ENCODE results near the gene HDAC5. TPM values are rescaled to one million over a fixed set of nuclear protein-coding genes. Genes with fewer than 3 reads are reported as not detected.
"Not testable (repeated sequence)": the region's sequence is repeated elsewhere in the genome, so short reads cannot be mapped to it uniquely, and the experiment has no call there.

The HDAC5 gene
- total RNA-seq (2014; rRNA removed; shearing (Covaris generic)): 24.0 and 33.1 TPM in 2 replicates

GRCh38 chr17:44123356-44124117 lies at the start of gene HDAC5:
HDAC5 (minus strand) TSS chr17:44123641; CDS start chr17:44117515, 6,126 bp downstream.
- peak; percentile 94 for DNase-seq (ENCODE audit: low read depth)

GRCh38 chr17:44171931-44172455 lies 48.6 kb upstream of the HDAC5 start:
- no peak for DNase-seq (ENCODE audit: low read depth)

DNA sequence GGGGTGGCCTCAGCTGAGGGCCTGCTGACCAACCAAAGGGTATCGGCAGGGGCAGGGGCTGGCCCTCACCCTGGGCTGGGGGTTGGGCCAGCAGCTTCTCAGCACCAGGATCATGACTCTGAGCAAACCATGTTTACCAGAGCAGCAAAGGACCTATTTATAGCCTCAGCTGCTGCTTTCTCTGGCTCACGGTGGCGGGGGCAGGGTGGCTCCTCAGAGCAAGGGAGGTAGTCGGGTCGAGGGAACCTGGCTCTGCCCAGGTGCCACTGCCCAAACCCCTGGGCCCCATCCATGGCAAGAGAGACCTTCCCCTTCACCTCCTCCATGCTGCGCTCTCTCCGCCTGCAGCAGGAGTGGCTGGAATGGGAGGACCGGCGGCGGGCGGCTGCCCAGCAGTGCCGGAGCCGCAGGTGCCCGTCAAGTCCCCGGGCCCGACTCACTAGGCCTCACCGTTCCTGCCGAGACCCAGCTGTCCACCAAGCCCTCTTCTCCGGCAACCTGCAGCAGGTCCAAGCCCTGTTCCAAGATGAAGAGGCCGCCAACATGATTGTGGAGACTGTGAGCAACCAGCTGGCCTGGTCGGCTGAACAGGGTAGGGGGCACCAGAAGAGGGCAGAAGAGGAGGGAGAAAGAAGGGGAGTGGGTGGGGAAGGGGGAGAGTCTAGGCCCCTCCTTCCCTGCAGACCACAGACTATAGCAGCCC lies 47.2 kb upstream of the HDAC5 start, which contains the start of gene ASB16:
Gene ASB16 (plus strand): TSS at position 206 of the 703 bp plus-strand sequence. CDS start 86 bp downstream, at position 292.
- no peak for DNase-seq (ENCODE audit: low read depth)

GRCh38 chr17:44170135-44170498 lies 46.7 kb upstream of the HDAC5 start:
- no peak for DNase-seq (ENCODE audit: low read depth)

GRCh38 chr17:44167181-44167861 lies 43.9 kb upstream of the HDAC5 start:
- DNase-seq (ENCODE audit: low read depth): no peak

DNA sequence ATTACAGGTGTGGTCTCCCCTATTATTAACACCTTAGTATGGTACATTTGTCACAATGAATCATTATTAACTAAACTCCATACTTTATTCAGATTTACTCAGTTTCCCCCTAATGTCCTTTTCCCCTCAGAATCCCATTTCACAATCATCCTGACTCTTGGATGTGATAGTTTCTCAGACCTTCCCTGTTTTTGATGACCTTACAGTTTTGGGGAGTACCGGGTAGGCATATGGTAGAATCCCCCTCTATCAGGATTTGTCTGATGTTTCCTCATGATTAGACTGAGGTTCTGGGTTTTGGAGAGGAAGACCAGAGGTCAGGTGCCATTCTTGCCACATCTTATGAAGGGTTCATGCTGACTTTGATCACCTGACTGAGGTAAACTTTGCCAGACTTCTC lies 41.0 kb upstream of the HDAC5 start:
- DNase-seq (ENCODE audit: low read depth): no peak

GRCh38 chr17:44159519-44160210 lies 36.2 kb upstream of the HDAC5 start:
- no peak for DNase-seq (ENCODE audit: low read depth)

GRCh38 chr17:44155488-44155887 lies 32.0 kb upstream of the HDAC5 start:
- DNase-seq (ENCODE audit: low read depth): no peak

GRCh38 chr17:44152875-44153274 lies 29.4 kb upstream of the HDAC5 start:
- DNase-seq (ENCODE audit: low read depth): no peak

DNA sequence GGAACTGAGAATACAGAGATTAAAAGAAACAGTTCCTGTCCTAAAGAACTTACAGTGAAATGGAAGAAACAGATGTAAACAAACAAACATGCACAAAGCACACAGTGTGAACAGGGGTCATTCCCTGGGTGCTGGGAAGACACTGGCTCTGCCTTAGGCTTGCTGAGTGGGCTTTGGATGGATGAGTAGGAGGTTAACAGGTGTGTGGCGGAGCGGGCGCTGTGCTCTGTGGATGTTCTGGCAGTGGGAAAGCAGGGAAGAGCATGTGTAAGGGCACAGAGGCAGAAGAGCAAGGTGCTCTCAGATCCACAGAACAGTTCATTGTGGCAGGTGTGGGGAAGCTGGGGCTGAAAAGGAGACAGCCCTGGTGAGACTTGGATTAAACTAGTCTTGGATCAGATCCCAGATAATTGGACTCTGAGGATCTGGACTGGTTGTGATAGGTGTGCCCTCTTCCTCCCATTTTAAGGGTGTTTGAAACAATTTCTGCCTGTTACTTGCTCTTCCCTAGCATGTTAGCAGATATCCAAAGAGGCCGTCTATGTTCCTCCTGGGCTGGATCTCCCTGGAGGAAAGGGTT lies 26.4 kb upstream of the HDAC5 start:
- DNase-seq (ENCODE audit: low read depth): no peak

DNA sequence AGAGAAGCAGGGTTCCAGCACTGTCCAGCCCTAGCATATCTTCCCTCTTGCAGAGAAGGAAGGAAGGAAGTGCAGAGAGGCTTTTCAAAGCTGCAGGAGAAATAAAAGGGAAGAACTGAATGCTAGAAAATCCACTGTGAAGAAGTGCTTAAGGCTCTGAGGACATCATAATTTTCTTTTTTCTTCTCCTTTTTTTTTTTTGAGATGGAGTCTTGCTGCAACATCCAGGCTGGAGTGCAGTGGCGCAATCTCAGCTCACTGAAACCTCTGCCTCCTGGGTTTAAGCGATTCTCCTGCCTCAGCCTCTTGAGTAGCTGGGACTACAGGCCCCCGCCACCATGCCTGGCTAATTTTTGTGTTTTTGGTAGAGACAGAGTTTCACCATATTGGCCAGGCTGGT lies 25.6 kb upstream of the HDAC5 start:
- DNase-seq (ENCODE audit: low read depth): not testable (repeated sequence)

- no peak for DNase-seq (ENCODE audit: low read depth)
Measured at GRCh38 chr17:44147812-44148211, 24.4 kb upstream of the HDAC5 start.

DNA sequence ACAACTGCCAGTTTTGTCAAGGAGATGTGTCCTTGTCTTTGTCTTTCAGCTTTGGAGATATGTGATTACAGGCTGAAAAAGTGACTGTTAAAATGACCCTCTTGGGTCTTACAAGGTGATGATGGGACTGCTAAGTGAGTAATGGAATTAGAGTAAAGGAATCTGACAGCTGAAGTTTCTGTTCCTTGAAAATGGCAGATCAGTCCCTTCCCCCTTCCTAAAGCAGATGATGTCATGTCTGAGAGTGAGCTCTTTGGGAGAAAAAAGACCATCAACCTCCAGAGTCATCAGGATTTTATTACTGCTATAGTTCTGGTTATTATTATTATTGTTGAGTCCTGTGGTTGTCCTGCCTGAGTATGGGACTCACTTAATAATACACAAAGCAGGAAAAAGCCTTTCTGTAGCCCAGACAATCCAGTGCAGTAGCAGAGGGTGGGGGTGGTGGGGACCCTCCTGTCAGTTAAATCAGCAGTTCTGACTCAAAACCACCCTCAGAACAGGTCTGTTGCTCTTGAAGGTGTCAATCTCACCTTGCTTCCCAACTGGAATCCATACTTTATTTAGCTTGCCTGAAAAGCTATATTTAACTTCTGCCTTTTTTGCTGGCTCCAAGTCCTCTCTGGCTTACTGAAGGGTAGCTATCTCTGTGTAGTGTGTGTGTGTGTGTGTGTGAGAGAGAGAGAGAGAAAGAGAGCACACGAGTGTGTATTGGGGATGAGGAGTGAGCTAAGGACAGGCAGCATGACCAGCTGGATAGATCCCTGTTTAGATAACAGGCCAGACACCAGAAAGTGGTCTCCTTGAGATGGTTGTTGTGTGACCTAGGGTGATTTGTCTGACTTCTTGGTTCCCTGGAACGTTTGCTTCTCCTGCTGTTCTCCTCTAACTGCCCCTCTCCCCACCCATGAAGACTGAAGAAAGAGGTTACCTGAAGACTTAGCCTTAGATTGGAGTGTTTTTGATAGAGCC lies 23.2 kb upstream of the HDAC5 start:
- DNase-seq (ENCODE audit: low read depth): no peak

GRCh38 chr17:44144966-44145739 lies 21.7 kb upstream of the HDAC5 start:
- DNase-seq (ENCODE audit: low read depth): no peak

DNA sequence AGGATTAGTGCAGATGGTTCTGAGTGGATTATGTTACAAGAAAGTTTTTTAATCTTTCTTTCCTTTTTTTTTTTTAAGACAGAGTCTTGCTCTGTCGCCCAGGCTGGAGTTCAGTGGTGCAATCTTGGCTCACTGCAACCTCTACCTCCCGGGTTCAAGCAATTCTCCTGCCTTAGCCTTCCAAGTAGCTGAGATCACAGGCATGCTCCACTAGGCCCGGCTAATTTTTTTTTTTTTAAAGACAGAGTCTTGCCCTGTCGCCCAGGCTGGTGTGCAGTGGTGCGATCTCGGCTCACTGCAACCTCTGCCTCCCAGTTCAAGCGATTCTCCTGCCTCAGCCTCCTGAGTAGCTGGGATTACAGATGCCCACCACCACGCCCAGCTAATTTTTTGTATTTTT lies 20.5 kb upstream of the HDAC5 start:
- DNase-seq (ENCODE audit: low read depth): not testable (repeated sequence)

GRCh38 chr17:44137891-44138709 lies 14.7 kb upstream of the HDAC5 start:
- DNase-seq (ENCODE audit: low read depth): peak; percentile 97

DNA sequence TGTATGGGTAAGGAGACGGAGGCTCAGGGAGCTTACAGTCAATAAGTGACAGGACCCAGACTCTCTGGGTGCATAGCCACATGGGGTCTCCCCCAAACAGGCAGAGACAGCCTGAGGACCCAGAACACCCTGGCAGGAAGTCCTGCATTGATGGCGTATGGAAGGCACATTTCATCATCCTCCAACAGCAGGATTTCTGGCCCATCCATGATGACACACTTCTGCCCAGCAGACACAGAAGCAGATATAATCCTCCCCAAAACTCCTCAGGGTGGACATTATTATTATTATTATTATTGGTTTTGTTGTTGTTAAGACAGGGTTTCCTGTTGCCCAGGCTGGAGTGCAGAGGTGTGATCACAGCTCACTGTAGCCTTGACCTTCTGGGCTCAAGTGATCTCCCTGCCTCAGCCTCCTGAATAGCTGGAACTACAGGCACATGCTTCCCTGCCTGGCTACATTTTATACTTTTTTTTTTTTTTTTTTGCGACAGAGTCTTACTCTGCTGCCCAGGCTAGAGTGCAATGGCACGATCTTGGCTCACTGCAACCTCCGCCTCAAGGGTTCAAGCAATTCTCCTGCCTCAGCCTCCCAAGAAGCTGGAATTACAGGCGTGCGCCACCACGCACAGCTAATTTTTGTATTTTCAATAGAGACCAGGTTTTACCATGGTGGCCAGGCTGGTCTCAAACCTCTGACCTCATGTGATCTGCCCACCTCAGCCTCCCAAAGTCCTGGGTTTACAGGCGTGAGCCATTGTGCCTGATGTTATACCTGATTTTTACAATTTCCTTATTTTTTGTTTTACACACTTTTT lies 11.5 kb upstream of the HDAC5 start:
- DNase-seq (ENCODE audit: low read depth): no peak
